Activated naive CD8-positive, alpha-beta T cell treated with anti-CD3 and anti-CD28 coated beads, Interleukin-2, amount 50 U/mL, for 24 hours (primary cell): ENCODE measurements around the gene CACNA1S.

ENCODE experiments used
- ATAC-seq: fragments of 150-1000 bp; cut with Tn5 transposase; one replicate; pipeline ENCODE4 v1.10.0; 2021
- DNase-seq: peaks from one replicate; pipeline ENCODE4 v3.0.0; 2021
- H3K27ac Mint-ChIP-seq: one replicate; pipeline ENCODE4 v1.8.0; 2021; ENCODE audit warnings: mild to moderate bottlenecking, mixed read lengths
- H3K27me3 Mint-ChIP-seq: one replicate; pipeline ENCODE4 v1.8.0; 2021; ENCODE audit warnings: mixed read lengths
- H3K36me3 Mint-ChIP-seq: one replicate; pipeline ENCODE4 v1.8.0; 2021; ENCODE audit warnings: low read depth, mixed read lengths
- H3K4me1 Mint-ChIP-seq: one replicate; pipeline ENCODE4 v1.8.0; 2021; ENCODE audit warnings: mixed read lengths
- H3K4me3 Mint-ChIP-seq: one replicate; pipeline ENCODE4 v1.8.0; 2021; ENCODE audit warnings: mild to moderate bottlenecking, moderate library complexity, mixed read lengths
- H3K9me3 Mint-ChIP-seq: one replicate; pipeline ENCODE4 v1.8.0; 2021; ENCODE audit warnings: mixed read lengths

Gene CACNA1S

DNA sequence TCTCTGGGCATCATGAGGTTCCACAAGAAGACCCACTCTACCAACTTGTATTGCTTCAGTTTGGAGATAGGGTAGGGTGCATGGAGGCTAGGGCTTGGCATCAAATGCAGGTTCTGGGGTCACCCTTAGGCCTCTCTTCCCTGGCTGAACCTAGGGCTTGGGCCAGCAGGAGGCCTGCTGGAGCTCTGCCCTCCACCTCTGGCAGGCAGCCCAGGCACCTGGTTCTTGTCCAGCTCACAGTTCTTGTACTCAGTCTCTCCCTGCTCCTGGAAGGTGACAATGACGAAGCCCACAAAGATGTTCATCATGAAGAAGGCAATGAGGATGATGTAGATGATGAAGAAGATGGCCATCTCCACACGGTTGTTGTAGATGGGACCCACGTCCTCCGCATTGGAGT is 51.2 kb downstream of the CACNA1S start:
- H3K4me1 Mint-ChIP-seq, result peaks cover 15% of the 10 kb centered on the region

GRCh38 chr1:201060586-201060985 is 51.6 kb downstream of the CACNA1S start:
- Mint-ChIP-seq H3K4me3 (no peak overlapping the region), H3K27me3 (peaks cover 1% of the 10 kb centered on the region), H3K4me1 (peaks cover 15% of the 10 kb centered on the region), H3K9me3 (no peaks in the 10 kb centered on the region), H3K27ac (no peak overlapping the region), H3K36me3 (no peaks in the 10 kb centered on the region)
- DNase-seq (no peak), ATAC-seq (no peak)

More for the DNA sequence above, 51.2 kb downstream of the CACNA1S start:
- no peak overlapping the region for H3K4me3 Mint-ChIP-seq
- no peak overlapping the region for H3K27ac Mint-ChIP-seq
- no peaks in the 10 kb centered on the region for H3K36me3 Mint-ChIP-seq
- H3K27me3 Mint-ChIP-seq, result peaks cover 1% of the 10 kb centered on the region
- DNase-seq (no peak), ATAC-seq (no peak)
- H3K9me3 Mint-ChIP-seq, result no peaks in the 10 kb centered on the region

- H3K4me3 Mint-ChIP-seq, result no peak overlapping the region
- ATAC-seq (no peak), DNase-seq (no peak)
- H3K36me3 Mint-ChIP-seq, result no peaks in the 10 kb centered on the region
- no peaks in the 10 kb centered on the region for H3K9me3 Mint-ChIP-seq
- H3K27me3 Mint-ChIP-seq, result peaks cover 1% of the 10 kb centered on the region
- peaks cover 15% of the 10 kb centered on the region for H3K4me1 Mint-ChIP-seq
- no peak overlapping the region for H3K27ac Mint-ChIP-seq
Observed at GRCh38 chr1:201059871-201060555, 52.2 kb downstream of the CACNA1S start.

DNA sequence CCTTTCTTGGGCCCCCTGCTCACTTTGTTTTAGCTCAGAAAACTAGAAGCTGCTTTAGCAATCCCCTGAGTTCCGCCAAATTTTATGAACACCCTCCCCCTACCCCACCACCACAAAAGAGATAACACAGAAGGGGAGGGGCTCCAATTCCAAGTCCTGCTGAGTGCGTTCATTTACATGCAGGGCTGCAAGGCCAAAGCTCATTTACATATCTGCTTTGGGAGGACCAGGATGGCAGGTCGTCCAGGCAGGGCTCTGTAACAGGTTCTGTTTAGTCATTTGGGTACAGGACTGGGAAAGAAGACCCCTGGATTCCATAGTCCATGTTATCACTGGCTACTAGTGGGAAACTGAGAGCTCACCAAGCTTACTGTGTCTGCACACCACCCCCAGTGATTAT is 52.8 kb downstream of the CACNA1S start:
- Mint-ChIP-seq H3K9me3 (no peaks in the 10 kb centered on the region), H3K27me3 (peaks cover 1% of the 10 kb centered on the region), H3K36me3 (no peaks in the 10 kb centered on the region), H3K4me3 (no peak overlapping the region), H3K27ac (no peak overlapping the region), H3K4me1 (peaks cover 15% of the 10 kb centered on the region)
- no peak for DNase-seq
- ATAC-seq, result no peak

GRCh38 chr1:201054091-201054543 is 58.1 kb downstream of the CACNA1S start:
- ATAC-seq (no peak), DNase-seq (no peak)
- peaks cover 22% of the 10 kb centered on the region for H3K4me1 Mint-ChIP-seq
- H3K36me3 Mint-ChIP-seq, result no peaks in the 10 kb centered on the region
- H3K9me3 Mint-ChIP-seq, result no peaks in the 10 kb centered on the region
- no peak overlapping the region for H3K4me3 Mint-ChIP-seq
- H3K27ac Mint-ChIP-seq, result no peak overlapping the region
- no peaks in the 10 kb centered on the region for H3K27me3 Mint-ChIP-seq

DNA sequence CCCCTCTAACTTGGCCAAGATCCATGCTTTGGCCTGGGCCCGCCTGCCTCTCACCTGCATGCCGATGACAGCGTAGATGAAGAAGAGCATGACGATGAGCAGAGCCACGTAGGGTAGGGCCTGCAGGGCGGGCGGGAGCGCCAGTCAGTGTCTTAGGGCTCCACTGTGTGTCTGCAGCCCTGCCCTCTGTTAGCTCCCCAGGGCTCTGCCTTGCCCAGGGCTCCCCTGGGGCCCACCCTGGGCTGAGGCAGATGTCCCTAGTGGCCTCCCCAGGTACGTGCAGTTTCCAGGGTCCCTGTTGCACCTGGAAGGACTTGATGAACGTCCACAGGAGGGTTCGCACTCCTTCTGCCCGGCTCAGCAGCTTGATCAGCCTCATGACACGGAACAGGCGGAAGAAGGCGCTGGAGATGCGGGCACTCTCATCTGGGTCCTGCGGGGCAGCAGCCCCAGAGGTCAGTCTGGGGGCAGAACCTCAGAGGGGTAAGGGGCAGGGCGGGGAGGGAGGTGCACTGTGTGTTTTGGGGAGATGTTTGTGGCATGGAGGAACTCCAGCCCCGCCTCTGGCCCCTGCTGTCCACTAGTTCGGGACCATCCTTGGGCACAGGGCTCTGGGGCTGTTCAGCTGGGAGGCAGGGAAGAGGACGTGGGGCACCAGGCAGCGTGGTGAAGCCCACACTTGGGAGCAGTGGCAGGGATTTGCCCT is 58.9 kb downstream of the CACNA1S start:
- peaks cover 22% of the 10 kb centered on the region for H3K4me1 Mint-ChIP-seq
- DNase-seq (no peak), ATAC-seq (peak; percentile 26)

GRCh38 chr1:201051399-201051798 is 60.8 kb downstream of the CACNA1S start:
- Mint-ChIP-seq H3K27me3 (peaks cover 2% of the 10 kb centered on the region), H3K4me1 (peaks cover 7% of the 10 kb centered on the region), H3K4me3 (no peak overlapping the region), H3K9me3 (no peaks in the 10 kb centered on the region), H3K27ac (no peak overlapping the region), H3K36me3 (no peaks in the 10 kb centered on the region)
- DNase-seq (peak; percentile 8), ATAC-seq (peak; percentile 48)

More for the DNA sequence above, 58.9 kb downstream of the CACNA1S start:
- Mint-ChIP-seq H3K4me3 (no peak overlapping the region), H3K9me3 (no peaks in the 10 kb centered on the region), H3K36me3 (no peaks in the 10 kb centered on the region), H3K27me3 (no peaks in the 10 kb centered on the region), H3K27ac (no peak overlapping the region)

DNA sequence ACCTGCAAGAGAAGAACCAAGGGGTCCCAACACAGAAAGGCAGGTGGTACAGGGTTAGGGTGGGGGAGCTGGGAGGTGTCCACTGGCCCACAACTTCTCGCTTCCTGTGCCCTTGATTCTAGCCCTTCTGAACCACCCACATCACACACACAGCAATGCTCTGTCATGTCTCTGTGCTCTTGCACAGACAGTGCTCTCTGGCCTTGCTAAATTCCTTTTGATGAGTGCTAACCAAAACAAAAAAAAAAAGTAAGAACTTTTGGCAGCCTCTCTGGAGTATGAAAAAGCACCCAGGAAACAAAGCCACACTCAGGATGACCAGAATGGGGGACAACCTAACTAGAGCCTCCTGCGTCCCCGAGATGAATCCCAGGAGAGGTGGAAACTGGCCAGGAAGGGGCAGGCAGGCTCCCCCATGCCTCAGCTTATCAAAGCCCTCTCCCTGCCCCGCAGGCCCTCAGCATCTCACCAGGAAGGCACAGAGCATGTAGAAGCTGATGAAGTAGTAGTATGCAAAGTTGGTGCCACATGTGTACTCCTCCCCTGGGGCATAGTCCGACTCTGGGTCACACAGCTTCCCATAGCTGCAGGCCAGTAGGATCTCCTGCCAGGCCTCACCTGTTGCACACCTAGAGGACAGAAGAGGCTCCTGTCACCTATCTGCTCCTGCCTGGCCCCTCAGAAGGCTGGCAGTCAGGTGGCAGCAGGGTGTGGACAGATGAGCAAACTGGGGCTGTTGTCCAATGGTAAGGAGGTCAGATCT is 61.5 kb downstream of the CACNA1S start:
- peaks cover 2% of the 10 kb centered on the region for H3K27me3 Mint-ChIP-seq
- H3K4me3 Mint-ChIP-seq, result no peak overlapping the region
- H3K9me3 Mint-ChIP-seq, result no peaks in the 10 kb centered on the region
- no peaks in the 10 kb centered on the region for H3K36me3 Mint-ChIP-seq
- H3K27ac Mint-ChIP-seq, result no peak overlapping the region
- DNase-seq (no peak), ATAC-seq (no peak)
- H3K4me1 Mint-ChIP-seq, result peaks cover 7% of the 10 kb centered on the region

- H3K9me3 Mint-ChIP-seq, result no peaks in the 10 kb centered on the region
- no peak overlapping the region for H3K4me3 Mint-ChIP-seq
- DNase-seq (no peak), ATAC-seq (no peak)
- no peak overlapping the region for H3K27ac Mint-ChIP-seq
- H3K36me3 Mint-ChIP-seq, result no peaks in the 10 kb centered on the region
- H3K27me3 Mint-ChIP-seq, result peaks cover 2% of the 10 kb centered on the region
- H3K4me1 Mint-ChIP-seq, result peaks cover 7% of the 10 kb centered on the region
Observed at GRCh38 chr1:201049248-201049831, 62.9 kb downstream of the CACNA1S start.

- DNase-seq (no peak), ATAC-seq (no peak)
- no peak overlapping the region for H3K4me3 Mint-ChIP-seq
- H3K36me3 Mint-ChIP-seq, result no peaks in the 10 kb centered on the region
- H3K4me1 Mint-ChIP-seq, result peaks cover 7% of the 10 kb centered on the region
- no peaks in the 10 kb centered on the region for H3K9me3 Mint-ChIP-seq
- H3K27ac Mint-ChIP-seq, result no peak overlapping the region
- peaks cover 2% of the 10 kb centered on the region for H3K27me3 Mint-ChIP-seq
Observed at GRCh38 chr1:201048521-201048920, 63.7 kb downstream of the CACNA1S start.

DNA sequence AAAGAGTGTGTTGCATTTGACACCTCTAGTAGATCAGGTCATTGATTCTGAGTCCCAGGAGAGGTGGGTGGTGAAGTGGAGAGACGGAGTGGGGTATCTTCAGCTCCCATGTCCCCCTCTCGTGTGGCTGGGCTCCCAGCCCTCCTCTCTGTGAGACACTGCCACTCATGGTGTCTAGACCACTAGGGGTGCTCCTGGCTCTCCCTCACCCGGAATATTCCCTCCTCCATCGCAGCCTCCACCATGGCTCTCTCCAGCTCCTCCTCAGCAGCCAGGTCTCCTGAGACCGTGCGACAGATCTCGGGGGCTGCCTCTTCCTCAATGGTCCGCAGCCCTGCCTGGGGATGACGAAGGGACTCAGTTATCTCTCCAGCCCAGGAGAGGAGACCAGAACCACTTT is 68.1 kb downstream of the CACNA1S start:
- H3K4me1 Mint-ChIP-seq, result no peaks in the 10 kb centered on the region
- H3K4me3 Mint-ChIP-seq, result no peak overlapping the region
- no peak for ATAC-seq
- no peak overlapping the region for H3K27ac Mint-ChIP-seq
- DNase-seq, result no peak
- no peaks in the 10 kb centered on the region for H3K9me3 Mint-ChIP-seq
- peaks cover 2% of the 10 kb centered on the region for H3K27me3 Mint-ChIP-seq
- no peaks in the 10 kb centered on the region for H3K36me3 Mint-ChIP-seq

- no peak overlapping the region for H3K4me3 Mint-ChIP-seq
- H3K27ac Mint-ChIP-seq, result no peak overlapping the region
- no peaks in the 10 kb centered on the region for H3K9me3 Mint-ChIP-seq
- H3K36me3 Mint-ChIP-seq, result no peaks in the 10 kb centered on the region
- ATAC-seq (peak; percentile 81), DNase-seq (peak; percentile 67)
- no peaks in the 10 kb centered on the region for H3K27me3 Mint-ChIP-seq
- H3K4me1 Mint-ChIP-seq, result no peaks in the 10 kb centered on the region
Observed at GRCh38 chr1:201042779-201043461, 69.3 kb downstream of the CACNA1S start.

- no peak overlapping the region for H3K4me3 Mint-ChIP-seq
- H3K27ac Mint-ChIP-seq, result no peak overlapping the region
- H3K4me1 Mint-ChIP-seq, result no peaks in the 10 kb centered on the region
- no peak for ATAC-seq
- no peaks in the 10 kb centered on the region for H3K9me3 Mint-ChIP-seq
- H3K27me3 Mint-ChIP-seq, result no peaks in the 10 kb centered on the region
- no peaks in the 10 kb centered on the region for H3K36me3 Mint-ChIP-seq
- no peak for DNase-seq
Observed at GRCh38 chr1:201041011-201041410, 71.2 kb downstream of the CACNA1S start.

- Mint-ChIP-seq H3K27me3 (no peaks in the 10 kb centered on the region), H3K27ac (no peak overlapping the region), H3K4me3 (no peak overlapping the region), H3K4me1 (no peaks in the 10 kb centered on the region), H3K9me3 (no peaks in the 10 kb centered on the region), H3K36me3 (no peaks in the 10 kb centered on the region)
- no peak for DNase-seq
- ATAC-seq, result no peak
Observed at GRCh38 chr1:201039876-201040275, 72.3 kb downstream of the CACNA1S start.
